ENCODE results near the gene CAD. TPM values are rescaled to one million over a fixed set of nuclear protein-coding genes. Genes with fewer than 3 reads are reported as not detected.

CAD gene
- total RNA-seq, 1 experiment from 2014 or later = 130 TPM

- H4K8ac ChIP-seq (replicated peaks; ENCODE audit: insufficient read length, low read depth, low read length) = no peak overlapping the region
- H3K79me2 ChIP-seq (ENCODE audit: insufficient read depth, low read length) = no peaks in the 10 kb centered on the region
- no peak overlapping the region for H3K18ac ChIP-seq (ENCODE audit: insufficient read length, low read depth, low read length)
- no peaks in the 10 kb centered on the region for H3K79me1 ChIP-seq (ENCODE audit: insufficient read depth, low read depth, low read length, poor library complexity, severe bottlenecking)
- no peak overlapping the region for H2BK15ac ChIP-seq (ENCODE audit: low read depth, low read length)
- Mint-ChIP-seq H3K27me3 (ENCODE audit: low read depth) (peaks cover 4% of the 10 kb centered on the region; the same call in 1 of the 2 replicates), H3K9me3 (no peaks in the 10 kb centered on the region), H3K27ac (peak overlapping the region in 1 of 3 experiments; percentile 31; a peak in 1 of 7 replicates), H3K4me3 (no peak overlapping the region), H3K4me1 (peaks cover 13% of the 10 kb centered on the region in 2 experiments), H3K36me3 (ENCODE audit: insufficient read depth in 1 of 3, low read depth in 3 of 3) (no peaks in the 10 kb centered on the region)
- no peak overlapping the region for H2AK5ac ChIP-seq (ENCODE audit: insufficient read length, low read length)
- no peak overlapping the region for H2BK5ac ChIP-seq (ENCODE audit: insufficient read length, low read length)
- no peak overlapping the region for H3K14ac ChIP-seq (ENCODE audit: insufficient read depth, low read length)
- WGBS (ENCODE audit: extremely low coverage, insufficient read length, low lambda C conversion rate) = no CpG with 5 or more reads among the region's 6 CpGs
- no peak overlapping the region for H2BK20ac ChIP-seq (ENCODE audit: low read depth, low read length, poor library complexity, severe bottlenecking)
- no peak overlapping the region for H3K9ac ChIP-seq (ENCODE audit: extremely low read depth, insufficient read length, low read length)
- DNase-seq = peak; percentile 68
- no peak overlapping the region for H3K23ac ChIP-seq (ENCODE audit: insufficient read length, low read depth, low read length)
- H3K9me3 ChIP-seq (ENCODE audit: control insufficient read depth, low read depth, low read length) = no peaks in the 10 kb centered on the region
- no peak overlapping the region for H2AFZ ChIP-seq (ENCODE audit: low read length)
- H4K5ac ChIP-seq (ENCODE audit: insufficient read length, low read depth, low read length) = no peak overlapping the region
- H3K4me2 ChIP-seq (ENCODE audit: insufficient read depth, insufficient read length, low read length) = no peak overlapping the region
- no peak overlapping the region for H3K27ac ChIP-seq (ENCODE audit: insufficient read length, low read depth, low read length)
- no peak overlapping the region for H3T11ph ChIP-seq (ENCODE audit: low read length)
- H2BK120ac ChIP-seq (ENCODE audit: low read depth, low read length, poor library complexity, severe bottlenecking) = no peak overlapping the region
- TF ChIP-seq CTCF (conservative IDR thresholded peaks at IDR 0.05) = peak; percentile 68
- no peaks in the 10 kb centered on the region for H3K27me3 ChIP-seq (ENCODE audit: insufficient read depth, low read length)
- no peak overlapping the region for H2BK12ac ChIP-seq (ENCODE audit: insufficient read length, low read depth, low read length)
- no peak overlapping the region for H3K4ac ChIP-seq (ENCODE audit: low read depth, low read length)
- no peaks in the 10 kb centered on the region; the same call in 1 of the 2 replicates for H3K4me1 ChIP-seq (ENCODE audit: insufficient read depth, low read length)
- H4K20me1 ChIP-seq (ENCODE audit: control insufficient read depth, insufficient read depth, insufficient read length) = no peaks in the 10 kb centered on the region
- no peaks in the 10 kb centered on the region for H3K23me2 ChIP-seq (ENCODE audit: insufficient read length, low read depth, low read length, poor library complexity, severe bottlenecking)
- no peak overlapping the region for H3K56ac ChIP-seq (ENCODE audit: insufficient read length, low read depth, low read length)
- no peak overlapping the region for H4K91ac ChIP-seq (ENCODE audit: insufficient read length, low read depth, low read length)
Observed at GRCh38 chr2:27291865-27292264, 74.7 kb downstream of the CAD start.

Other genes with a start within 250 kb of the CAD start
- 1.9 and 2.0 TPM in 2 replicates for gene MAPRE3, start 246.7 kb upstream of the CAD start, total RNA-seq (2021)
- gene TMEM214, start 184.4 kb upstream of the CAD start, total RNA-seq (2021) = 53.9 and 55.3 TPM in 2 replicates
- gene AGBL5, start 165.7 kb upstream of the CAD start, total RNA-seq (2021) = 55.4 and 58.3 TPM in 2 replicates
- 214 and 215 TPM in 2 replicates for gene OST4, start 145.7 kb upstream of the CAD start, total RNA-seq (2021)
- 1.2 and 1.8 TPM in 2 replicates for gene EMILIN1, start 138.8 kb upstream of the CAD start, total RNA-seq (2021)
- gene KHK, start 130.6 kb upstream of the CAD start, total RNA-seq (2021) = 12.1 and 12.2 TPM in 2 replicates
- gene CGREF1, start 98.2 kb upstream of the CAD start, total RNA-seq (2021) = 1.4 and 2.1 TPM in 2 replicates
- 0.31 and 0.61 TPM in 2 replicates for gene ABHD1, start 93.6 kb upstream of the CAD start, total RNA-seq (2021)
- 43.6 and 45.6 TPM in 2 replicates for gene PREB, start 82.7 kb upstream of the CAD start, total RNA-seq (2021)
- not detected in 2 replicates for gene PRR30, start 78.0 kb upstream of the CAD start, total RNA-seq (2021)
- gene TCF23, start 68.4 kb upstream of the CAD start, total RNA-seq (2021) = not detected in 2 replicates
- 106 and 108 TPM in 2 replicates for gene ATRAID, start 5.3 kb upstream of the CAD start, total RNA-seq (2021)
- gene SLC5A6, start 5.1 kb upstream of the CAD start, total RNA-seq (2021) = 112 and 122 TPM in 2 replicates
- gene SLC30A3, start 45.7 kb downstream of the CAD start, total RNA-seq (2021) = 2.5 and 3.4 TPM in 2 replicates
- gene DNAJC5G, start 58.1 kb downstream of the CAD start, total RNA-seq (2021) = 0.37 and 0.44 TPM in 2 replicates
- 4.6 and 5.0 TPM in 2 replicates for gene TRIM54, start 65.1 kb downstream of the CAD start, total RNA-seq (2021)
- gene UCN, start 91.1 kb downstream of the CAD start, total RNA-seq (2021) = 0.77 and 1.5 TPM in 2 replicates
- gene MPV17, start 105.7 kb downstream of the CAD start, total RNA-seq (2021) = 55.4 and 59.4 TPM in 2 replicates
- gene GTF3C2, start 139.4 kb downstream of the CAD start, total RNA-seq (2021) = 109 TPM in 2 replicates
- 62.1 and 67.2 TPM in 2 replicates for gene EIF2B4, start 153.0 kb downstream of the CAD start, total RNA-seq (2021)
- 78.1 and 81.1 TPM in 2 replicates for gene SNX17, start 153.2 kb downstream of the CAD start, total RNA-seq (2021)
- gene ZNF513, start 163.4 kb downstream of the CAD start, total RNA-seq (2021) = 24.8 and 26.5 TPM in 2 replicates
- gene PPM1G, start 192.2 kb downstream of the CAD start, total RNA-seq (2021) = 146 and 150 TPM in 2 replicates
- 140 TPM in 2 replicates for gene NRBP1, start 211.3 kb downstream of the CAD start, total RNA-seq (2021)
- gene KRTCAP3, start 225.0 kb downstream of the CAD start, total RNA-seq (2021) = 49.9 and 57.3 TPM in 2 replicates

Measured in H9 (cell line).